ENCODE data around the gene LRMDA.

The LRMDA gene

GRCh38 chr10:75592791-75593643 is 161.6 kb downstream of the LRMDA start (continued):
- peak; percentile 61; the same call in 1 of the 2 replicates for TF ChIP-seq KLF17 (tag by site-specific recombination; IDR thresholded peaks at IDR 0.05)
- peak; percentile 97 for TF ChIP-seq ZNF843 (tag by site-specific recombination; IDR thresholded peaks at IDR 0.05)
- TF ChIP-seq KLF16 (tag by site-specific recombination; IDR thresholded peaks at IDR 0.05), result no peak
- peak; percentile 44; the same call in 1 of the 2 replicates for TF ChIP-seq TCF7L2 (IDR thresholded peaks at IDR 0.05; ENCODE audit: borderline replicate concordance, low read depth, low read length)
- TF ChIP-seq TRIM28 (IDR thresholded peaks at IDR 0.05; ENCODE audit: borderline replicate concordance, low read length), result no peak
- TF ChIP-seq ZSCAN16 (tag by site-specific recombination; IDR thresholded peaks at IDR 0.05), result peak; percentile 21; the same call in 1 of the 2 replicates
- TF ChIP-seq ZNF324 (tag by site-specific recombination; IDR thresholded peaks at IDR 0.05), result peak; percentile 45; the same call in 1 of the 2 replicates
- TF ChIP-seq ZNF350 (tag by site-specific recombination; IDR thresholded peaks at IDR 0.05), result no peak
- TF ChIP-seq ZNF2 (tag by site-specific recombination; IDR thresholded peaks at IDR 0.05), result peak; percentile 77
- TF ChIP-seq ELK4 (IDR thresholded peaks at IDR 0.05; ENCODE audit: borderline replicate concordance, low read depth, low read length), result no peak
- TF ChIP-seq ZNF18 (tag by site-specific recombination; IDR thresholded peaks at IDR 0.05), result 0 out of 2 replicates have a peak, but pooled peaks have one; percentile 32
- no peak for TF ChIP-seq ZFP37 (tag by site-specific recombination; IDR thresholded peaks at IDR 0.05)
- peak; percentile 68 for TF ChIP-seq ZBTB21 (tag by site-specific recombination; IDR thresholded peaks at IDR 0.05)
- no peak for TF ChIP-seq ZNF571 (tag by site-specific recombination; IDR thresholded peaks at IDR 0.05)
- TF ChIP-seq SP3 (tag by site-specific recombination; IDR thresholded peaks at IDR 0.05), result no peak
- no peak for TF ChIP-seq SP2 (tag by site-specific recombination; IDR thresholded peaks at IDR 0.05)
- TF ChIP-seq ZNF19 (tag by site-specific recombination; IDR thresholded peaks at IDR 0.05; ENCODE audit: low read depth), result no peak
- no peak for TF ChIP-seq ZNF169 (tag by site-specific recombination; IDR thresholded peaks at IDR 0.05)
- TF ChIP-seq ZNF623 (tag by site-specific recombination; IDR thresholded peaks at IDR 0.05), result no peak
- TF ChIP-seq ZNF501 (tag by site-specific recombination; IDR thresholded peaks at IDR 0.05), result 0 out of 2 replicates have a peak, but pooled peaks have one; percentile 7
- TF ChIP-seq ZNF701 (tag by site-specific recombination; IDR thresholded peaks at IDR 0.05), result no peak
- TF ChIP-seq HOXC10 (CRISPR knock-in tag; IDR thresholded peaks at IDR 0.05), result no peak
- TF ChIP-seq KLF10 (tag by site-specific recombination; IDR thresholded peaks at IDR 0.05), result peak; percentile 76
- no peak for TF ChIP-seq ZNF23 (tag by site-specific recombination; IDR thresholded peaks at IDR 0.05; ENCODE audit: borderline replicate concordance)
- TF ChIP-seq ZBTB26 (tag by site-specific recombination; optimal IDR thresholded peaks at IDR 0.05), result no peak
- no peak for TF ChIP-seq ZNF610 (tag by site-specific recombination; IDR thresholded peaks at IDR 0.05; ENCODE audit: borderline replicate concordance)
- peak; percentile 82 for TF ChIP-seq ZNF596 (tag by site-specific recombination; IDR thresholded peaks at IDR 0.05)
- no peak for TF ChIP-seq ZNF274 (IDR thresholded peaks at IDR 0.05; ENCODE audit: low read length)
- no peak for TF ChIP-seq ZNF274 (tag by site-specific recombination; IDR thresholded peaks at IDR 0.05; ENCODE audit: borderline replicate concordance)
- TF ChIP-seq ZNF555 (tag by site-specific recombination; conservative IDR thresholded peaks at IDR 0.05), result no peak
- no peak for TF ChIP-seq ZNF266 (tag by site-specific recombination; IDR thresholded peaks at IDR 0.05; ENCODE audit: low read depth)
- TF ChIP-seq ZNF366 (tag by site-specific recombination; conservative IDR thresholded peaks at IDR 0.05), result peak; percentile 66
- TF ChIP-seq ZNF223 (tag by site-specific recombination; IDR thresholded peaks at IDR 0.05), result no peak
- 0 out of 2 replicates have a peak, but pooled peaks have one; percentile 5 for TF ChIP-seq AEBP2 (tag by site-specific recombination; IDR thresholded peaks at IDR 0.05; ENCODE audit: borderline replicate concordance)
- no peak for TF ChIP-seq ZNF658 (tag by site-specific recombination; IDR thresholded peaks at IDR 0.05)
- no peak for TF ChIP-seq ZFP3 (tag by site-specific recombination; IDR thresholded peaks at IDR 0.05; ENCODE audit: low read depth)
